GM12878 (cell line): Measurements from ENCODE around the gene OPCML.

Experiments
- CBX3 ChIP-seq: fragments of 200-600 bp; sonication (generic); IDR thresholded peaks from 2 replicates; pipeline ENCODE4 v1.6.1; 2016; ENCODE audit warnings: low read depth, borderline replicate concordance
- EZH2 ChIP-seq: IDR thresholded peaks from 2 replicates; pipeline ENCODE4 v1.6.1; 2012; ENCODE audit warnings: low read depth, mild to moderate bottlenecking, control low read depth, inconsistent platforms, low read length, borderline replicate concordance; ENCODE audit not compliant: control insufficient read depth
- FOXM1 ChIP-seq: IDR thresholded peaks from 2 replicates; pipeline ENCODE4 v1.6.1; 2012; ENCODE audit warnings: low read depth, mild to moderate bottlenecking, inconsistent platforms, low read length, moderate library complexity
- MLLT1 ChIP-seq: fragments of 450-650 bp; IDR thresholded peaks from 2 replicates; pipeline ENCODE4 v1.6.1; 2016; ENCODE audit warnings: mild to moderate bottlenecking
- TCF3 ChIP-seq: IDR thresholded peaks from 2 replicates; pipeline ENCODE4 v1.6.1; 2012; ENCODE audit warnings: low read depth, mild to moderate bottlenecking, low read length, borderline replicate concordance; ENCODE audit not compliant: insufficient read depth

DNA sequence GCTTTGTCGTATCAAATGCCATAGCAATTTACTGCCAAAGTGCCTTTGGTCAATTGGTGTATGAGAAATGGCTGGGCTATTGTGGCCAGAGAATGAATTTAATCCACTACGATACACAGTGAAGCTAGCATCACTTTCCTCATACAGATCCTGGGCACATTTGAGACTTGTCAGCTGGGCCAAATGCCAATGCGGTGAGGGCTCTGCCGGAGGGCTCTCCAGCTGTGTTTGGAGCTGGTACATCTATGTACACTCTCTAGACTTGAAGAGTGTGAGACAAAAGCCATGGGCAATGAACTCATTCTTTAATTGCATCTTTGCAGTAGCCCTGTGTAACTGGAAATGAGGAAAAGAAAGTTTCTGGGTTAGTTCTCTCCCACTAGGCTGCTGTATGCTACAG lies 1109.0 kb downstream of the OPCML start:
- no peak for TF ChIP-seq FOXM1
- no peak for TF ChIP-seq TCF3
- no peak for TF ChIP-seq CBX3
- TF ChIP-seq EZH2: no peak
- TF ChIP-seq MLLT1: no peak
